ENCODE measurements around the gene PPP1R1B. TPM values are rescaled to one million over a fixed set of nuclear protein-coding genes. Genes with fewer than 3 reads are reported as not detected.

The PPP1R1B gene
- total and polyA plus RNA-seq, 12 donors, result 0.28 to 2.1 (median 0.66) TPM; not detected in 1

DNA sequence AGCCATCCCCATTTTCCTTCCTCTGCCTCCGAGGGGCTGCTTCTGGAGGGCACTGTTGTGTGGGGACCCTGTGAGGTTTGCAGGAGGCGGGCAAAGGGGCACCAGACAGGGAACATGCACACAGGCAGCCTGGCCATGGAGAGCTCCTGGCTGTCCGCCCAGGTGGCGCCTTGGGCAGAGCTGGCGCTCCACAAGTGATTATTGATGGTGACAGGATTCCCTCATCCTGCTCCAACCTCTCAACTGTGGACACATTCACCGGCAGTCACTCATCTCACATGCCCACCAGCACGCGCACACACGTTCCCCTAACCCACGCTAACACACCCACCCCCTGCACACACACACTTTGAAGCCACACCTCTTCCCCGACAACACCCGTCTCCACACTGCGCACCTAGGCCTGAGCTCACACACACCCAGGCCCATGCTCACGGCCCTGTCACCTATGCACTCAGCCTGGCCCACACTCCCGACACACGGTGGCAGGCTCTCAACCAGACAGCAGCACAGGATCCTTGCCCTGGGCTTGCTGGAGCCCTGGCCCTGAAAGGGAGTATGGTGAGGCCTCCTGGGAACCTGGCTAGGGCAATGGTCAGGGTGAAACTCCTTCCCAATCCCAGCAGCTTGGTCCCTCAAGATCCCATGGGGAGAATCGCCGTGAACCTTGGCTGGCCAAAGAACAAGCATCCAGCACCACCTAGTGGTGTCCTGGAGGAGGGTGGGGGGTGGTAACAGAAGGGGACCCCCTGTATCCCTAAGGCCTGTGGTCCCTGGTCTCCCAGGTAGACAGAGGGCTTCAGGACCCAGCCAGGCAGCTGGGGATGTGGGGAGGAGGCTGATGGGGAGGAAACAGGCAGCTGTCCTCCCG is 45.1 kb downstream of the PPP1R1B start:
- peak in 1 of 2 donors; percentile 74 for DNase-seq
- ATAC-seq, result peak in 7 of 8 donors; percentile 2 to 37 (median 19)
- peaks cover 33 to 90% (median 59%) of the 10 kb centered on the region in 9 donors for H3K4me1 ChIP-seq
- TF ChIP-seq, protein P1, sequence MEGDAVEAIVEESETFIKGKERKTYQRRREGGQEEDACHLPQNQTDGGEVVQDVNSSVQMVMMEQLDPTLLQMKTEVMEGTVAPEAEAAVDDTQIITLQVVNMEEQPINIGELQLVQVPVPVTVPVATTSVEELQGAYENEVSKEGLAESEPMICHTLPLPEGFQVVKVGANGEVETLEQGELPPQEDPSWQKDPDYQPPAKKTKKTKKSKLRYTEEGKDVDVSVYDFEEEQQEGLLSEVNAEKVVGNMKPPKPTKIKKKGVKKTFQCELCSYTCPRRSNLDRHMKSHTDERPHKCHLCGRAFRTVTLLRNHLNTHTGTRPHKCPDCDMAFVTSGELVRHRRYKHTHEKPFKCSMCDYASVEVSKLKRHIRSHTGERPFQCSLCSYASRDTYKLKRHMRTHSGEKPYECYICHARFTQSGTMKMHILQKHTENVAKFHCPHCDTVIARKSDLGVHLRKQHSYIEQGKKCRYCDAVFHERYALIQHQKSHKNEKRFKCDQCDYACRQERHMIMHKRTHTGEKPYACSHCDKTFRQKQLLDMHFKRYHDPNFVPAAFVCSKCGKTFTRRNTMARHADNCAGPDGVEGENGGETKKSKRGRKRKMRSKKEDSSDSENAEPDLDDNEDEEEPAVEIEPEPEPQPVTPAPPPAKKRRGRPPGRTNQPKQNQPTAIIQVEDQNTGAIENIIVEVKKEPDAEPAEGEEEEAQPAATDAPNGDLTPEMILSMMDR (IDR thresholded peaks at IDR 0.05), result peak; percentile 21 to 65 (median 53)
- no peak overlapping the region for H3K4me3 ChIP-seq
- intact Hi-C loops (cut with DNase I), result loop anchor here in 6 of 10 donors (5.0 to 10.0 kb wide), 5 partner anchors 35 to 60 kb away; partner anchors contain the start of genes MIEN1 (in 1 of the 6), PPP1R1B (in 1 of the 6) and STARD3 (in 1 of the 6)
- WGBS, 2 donors, result 30 to 49% methylated on average over 19 of the region's 19 CpGs
- peaks cover 0 to 1% (median 0%) of the 10 kb centered on the region in 9 donors for H3K36me3 ChIP-seq
- peaks cover 0 to 46% (median 8%) of the 10 kb centered on the region in 7 donors for H3K27me3 ChIP-seq
- peak overlapping the region; percentile 35 to 98 (median 80) for H3K27ac ChIP-seq
- no peaks in the 10 kb centered on the region for H3K9me3 ChIP-seq

DNA sequence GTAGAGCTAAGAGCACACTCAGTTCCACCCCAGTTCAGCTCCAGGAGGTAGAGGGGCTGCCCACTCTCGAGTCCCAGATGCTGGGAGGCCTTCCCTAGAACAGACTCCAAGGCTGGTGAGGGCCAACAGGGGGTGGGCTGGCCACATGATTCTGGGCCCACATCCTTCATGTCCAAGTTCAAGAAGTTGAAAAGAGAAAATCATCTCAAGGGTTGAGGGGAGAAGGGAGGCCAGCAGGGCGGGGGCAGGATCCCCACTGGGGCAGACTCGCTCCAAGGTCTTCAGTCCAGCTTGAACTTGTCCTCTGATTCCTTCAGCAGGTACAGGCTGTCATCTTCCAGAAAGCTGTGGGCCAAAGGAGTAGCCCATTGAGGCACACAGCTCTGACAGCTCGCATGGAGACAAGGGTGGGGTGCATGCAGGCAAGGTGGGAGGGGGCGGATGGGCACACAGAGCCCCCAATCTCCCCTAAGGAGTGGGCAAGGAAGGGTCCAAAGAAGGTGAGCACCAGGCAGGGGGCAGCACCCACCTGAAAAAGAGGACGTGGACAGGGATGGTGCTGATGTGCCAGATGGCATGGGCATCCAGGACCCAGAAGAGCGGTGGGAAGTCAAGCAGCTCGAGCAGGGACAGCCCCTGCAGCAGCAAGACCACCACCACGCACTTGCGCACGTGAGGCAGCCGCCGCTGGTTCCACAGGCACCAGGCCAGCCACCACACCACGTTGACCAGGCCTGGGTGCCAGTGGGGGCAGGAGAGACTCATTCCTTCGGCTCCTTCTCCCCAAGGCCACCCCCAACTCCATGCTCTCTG is 46.0 kb downstream of the PPP1R1B start:
- peaks cover 0 to 37% (median 7%) of the 10 kb centered on the region in 7 donors for H3K27me3 ChIP-seq
- DNase-seq (no peak), ATAC-seq (no peak)
- intact Hi-C loops (cut with DNase I), result loop anchor here in 6 of 10 donors (5.0 to 10.0 kb wide), 5 partner anchors 35 to 60 kb away; partner anchors contain the start of genes MIEN1 (in 1 of the 6), PPP1R1B (in 1 of the 6) and STARD3 (in 1 of the 6)
- peaks cover 0 to 3% (median 0%) of the 10 kb centered on the region in 9 donors for H3K36me3 ChIP-seq
- WGBS, 2 donors, result 81 to 84% methylated on average over 15 of the region's 15 CpGs
- TF ChIP-seq, protein P1 (IDR thresholded peaks at IDR 0.05), result peak in 1 of 9 donors; percentile 7
- no peak overlapping the region for H3K4me3 ChIP-seq
- H3K4me1 ChIP-seq, result peaks cover 35 to 88% (median 58%) of the 10 kb centered on the region in 9 donors
- no peaks in the 10 kb centered on the region for H3K9me3 ChIP-seq
- H3K27ac ChIP-seq, result peak overlapping the region; percentile 23 to 98 (median 79)

DNA sequence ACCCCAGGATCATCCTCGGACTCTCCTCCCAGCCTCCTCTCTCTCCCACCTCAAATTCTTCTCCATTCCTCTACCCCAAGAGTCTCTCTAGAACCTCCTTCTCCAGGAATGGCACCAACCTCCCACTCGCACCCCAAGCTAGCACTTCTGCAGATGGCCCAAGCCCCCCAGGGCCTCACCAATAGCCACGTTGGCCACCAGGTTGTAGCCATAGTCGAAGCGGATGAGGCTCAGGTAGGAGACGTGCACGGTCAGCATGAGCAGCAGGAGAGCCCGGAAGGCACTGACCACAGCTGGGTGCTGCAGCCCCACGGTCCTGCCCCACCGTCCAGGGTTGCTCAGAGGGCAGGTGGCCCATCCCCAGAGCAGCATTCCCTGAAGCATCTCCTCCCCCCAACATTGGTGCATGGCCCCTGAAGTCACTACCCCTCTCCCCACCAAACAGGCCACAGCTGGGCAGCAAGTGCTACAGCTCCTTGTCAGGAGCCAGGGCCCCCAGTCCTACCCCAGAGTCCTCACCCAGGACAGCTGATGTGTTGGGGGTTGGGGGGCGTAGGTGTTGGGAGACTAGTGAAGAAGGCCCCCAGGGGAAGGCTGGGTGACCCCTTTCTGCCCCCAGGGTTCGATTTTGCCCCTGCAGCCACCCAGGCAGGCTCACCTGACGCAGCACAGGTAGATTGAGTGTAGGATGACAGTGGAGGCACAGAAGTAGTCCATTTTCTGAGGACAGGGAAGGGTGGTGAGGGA is 46.8 kb downstream of the PPP1R1B start:
- no peak for ATAC-seq
- Histone ChIP-seq H3K4me1 (peaks cover 40 to 88% (median 56%) of the 10 kb centered on the region in 9 donors), H3K27me3 (peaks cover 0 to 29% (median 7%) of the 10 kb centered on the region in 7 donors), H3K27ac (peak overlapping the region in 6 of 10 donors; percentile 13 to 93 (median 84)), H3K9me3 (no peaks in the 10 kb centered on the region), H3K4me3 (no peak overlapping the region), H3K36me3 (peaks cover 0 to 3% (median 0%) of the 10 kb centered on the region in 9 donors)
- 81 to 85% methylated on average over 13 of the region's 13 CpGs for WGBS, 2 donors
- TF ChIP-seq, protein P1 (IDR thresholded peaks at IDR 0.05), result no peak
- intact Hi-C loops (cut with DNase I), result loop anchor here in 6 of 10 donors (5.0 to 10.0 kb wide), 5 partner anchors 36 to 59 kb away; partner anchors contain the start of genes MIEN1 (in 1 of the 6), PPP1R1B (in 1 of the 6) and STARD3 (in 1 of the 6)
- no peak for DNase-seq
